Activated T-cell treated with anti-CD3 and anti-CD28 coated beads for 4 hours (primary cell): ENCODE data around the gene ELL2.
"Not testable (repeated sequence)": the region's sequence is repeated elsewhere in the genome, so short reads cannot be mapped to it uniquely, and the experiment has no call there.

Experiments
- DNase-seq: peaks from one replicate; pipeline ENCODE4 v3.0.0-alpha.2; 2020

ELL2 gene

GRCh38 chr5:95930141-95930930 lies 31.3 kb downstream of the ELL2 start:
- no peak for DNase-seq

GRCh38 chr5:95928724-95929253 lies 32.9 kb downstream of the ELL2 start:
- no peak for DNase-seq

GRCh38 chr5:95927927-95928723 lies 33.5 kb downstream of the ELL2 start:
- DNase-seq, result no peak

- DNase-seq, result not testable (repeated sequence)
Observed at GRCh38 chr5:95927300-95927699, 34.4 kb downstream of the ELL2 start.

GRCh38 chr5:95925939-95926338 lies 35.7 kb downstream of the ELL2 start:
- DNase-seq, result no peak

GRCh38 chr5:95925378-95925744 lies 36.3 kb downstream of the ELL2 start:
- DNase-seq, result no peak

- no peak for DNase-seq
Observed at GRCh38 chr5:95924720-95925377, 36.8 kb downstream of the ELL2 start.

GRCh38 chr5:95923918-95924544 lies 37.6 kb downstream of the ELL2 start:
- no peak for DNase-seq

- DNase-seq, result no peak
Observed at GRCh38 chr5:95922798-95923197, 38.9 kb downstream of the ELL2 start.

GRCh38 chr5:95921501-95921900 lies 40.1 kb downstream of the ELL2 start:
- no peak for DNase-seq

- no peak for DNase-seq
Observed at GRCh38 chr5:95920822-95921221, 40.8 kb downstream of the ELL2 start.

GRCh38 chr5:95919658-95920057 lies 42.0 kb downstream of the ELL2 start:
- no peak for DNase-seq

- no peak for DNase-seq
Observed at GRCh38 chr5:95918421-95919006, 43.1 kb downstream of the ELL2 start.

- DNase-seq, result no peak
Observed at GRCh38 chr5:95917207-95917606, 44.4 kb downstream of the ELL2 start.

- DNase-seq, result no peak
Observed at GRCh38 chr5:95916687-95917085, 45.0 kb downstream of the ELL2 start.

- DNase-seq, result no peak
Observed at GRCh38 chr5:95915999-95916686, 45.5 kb downstream of the ELL2 start.

GRCh38 chr5:95913663-95914062 lies 48.0 kb downstream of the ELL2 start:
- DNase-seq, result no peak

GRCh38 chr5:95912029-95912428 lies 49.6 kb downstream of the ELL2 start:
- no peak for DNase-seq

GRCh38 chr5:95910521-95910920 lies 51.1 kb downstream of the ELL2 start:
- no peak for DNase-seq

- no peak for DNase-seq
Observed at GRCh38 chr5:95909738-95910137, 51.9 kb downstream of the ELL2 start.

GRCh38 chr5:95908799-95909198 lies 52.9 kb downstream of the ELL2 start:
- no peak for DNase-seq
